ENCODE data around the gene MYH11.

MYH11 gene

GRCh38 chr16:15654591-15654990 lies 202.2 kb downstream of the MYH11 start:
- DNase-seq = no peak

GRCh38 chr16:15653227-15653626 lies 203.6 kb downstream of the MYH11 start:
- no peak for DNase-seq

All from right hindlimb (tissue), 1 donor.